SU-DHL-6 (cell line): ENCODE data around the gene PCGF5.

Source experiments
- EZH2phosphoT487 ChIP-seq: fragments of 200-600 bp; sonication (generic), shearing (Covaris generic); conservative IDR thresholded peaks from 2 replicates; pipeline ENCODE4 v1.6.1; 2018; ENCODE audit warnings: mild to moderate bottlenecking, antibody characterized with exemption, low read length, moderate library complexity, mixed read lengths
- TF ChIP-seq, protein P1 (sequence below): fragments of 200-600 bp; sonication (generic); IDR thresholded peaks from one replicate; pipeline ENCODE4 v1.5.1; 2017; ENCODE audit warnings: antibody characterized with exemption, mild to moderate bottlenecking, low read length, moderate library complexity; ENCODE audit not compliant: insufficient read depth, poor library complexity, severe bottlenecking

DNA sequence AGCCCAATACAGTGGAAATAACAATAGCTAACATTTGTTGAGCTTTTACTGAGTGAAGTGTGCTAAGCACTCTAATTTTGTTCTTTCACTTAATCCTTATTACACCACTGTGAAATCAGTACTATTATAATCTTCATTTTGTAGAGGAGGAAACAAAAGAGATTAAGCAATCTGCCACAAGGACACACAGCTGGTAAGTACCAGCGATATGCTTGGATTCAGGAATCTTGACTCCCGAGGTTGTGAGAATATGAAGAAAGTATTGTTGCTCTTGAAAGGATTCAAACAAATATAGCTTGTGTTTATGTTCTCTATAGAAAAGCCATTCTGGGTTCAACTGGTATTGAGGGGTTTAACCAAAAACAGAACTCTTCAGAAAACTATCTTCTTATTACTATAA lies 96.0 kb downstream of the PCGF5 start:
- TF ChIP-seq, protein P1, sequence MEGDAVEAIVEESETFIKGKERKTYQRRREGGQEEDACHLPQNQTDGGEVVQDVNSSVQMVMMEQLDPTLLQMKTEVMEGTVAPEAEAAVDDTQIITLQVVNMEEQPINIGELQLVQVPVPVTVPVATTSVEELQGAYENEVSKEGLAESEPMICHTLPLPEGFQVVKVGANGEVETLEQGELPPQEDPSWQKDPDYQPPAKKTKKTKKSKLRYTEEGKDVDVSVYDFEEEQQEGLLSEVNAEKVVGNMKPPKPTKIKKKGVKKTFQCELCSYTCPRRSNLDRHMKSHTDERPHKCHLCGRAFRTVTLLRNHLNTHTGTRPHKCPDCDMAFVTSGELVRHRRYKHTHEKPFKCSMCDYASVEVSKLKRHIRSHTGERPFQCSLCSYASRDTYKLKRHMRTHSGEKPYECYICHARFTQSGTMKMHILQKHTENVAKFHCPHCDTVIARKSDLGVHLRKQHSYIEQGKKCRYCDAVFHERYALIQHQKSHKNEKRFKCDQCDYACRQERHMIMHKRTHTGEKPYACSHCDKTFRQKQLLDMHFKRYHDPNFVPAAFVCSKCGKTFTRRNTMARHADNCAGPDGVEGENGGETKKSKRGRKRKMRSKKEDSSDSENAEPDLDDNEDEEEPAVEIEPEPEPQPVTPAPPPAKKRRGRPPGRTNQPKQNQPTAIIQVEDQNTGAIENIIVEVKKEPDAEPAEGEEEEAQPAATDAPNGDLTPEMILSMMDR = no peak
- TF ChIP-seq EZH2phosphoT487 = no peak
